HG02763 (cell line): ENCODE measurements around the gene SUPT3H.
A peak's percentile ranks its signal among the peaks of the same experiment; 100 is the strongest.

ENCODE experiments used
- ATAC-seq: cut with Tn5 transposase; IDR thresholded peaks from one replicate; pipeline ENCODE4 v1.9.1; 2021; ENCODE audit warnings: mild to moderate bottlenecking, moderate library complexity; ENCODE audit not compliant: unreplicated experiment

Gene SUPT3H

GRCh38 chr6:44855562-44856411 lies 521.9 kb downstream of the SUPT3H start:
- ATAC-seq: no peak

- no peak for ATAC-seq
Measured at GRCh38 chr6:44854712-44855443, 522.9 kb downstream of the SUPT3H start.

GRCh38 chr6:44851176-44851575 lies 526.6 kb downstream of the SUPT3H start:
- ATAC-seq: no peak

- no peak for ATAC-seq
Measured at GRCh38 chr6:44850312-44850711, 527.4 kb downstream of the SUPT3H start.

GRCh38 chr6:44849806-44850205 lies 527.9 kb downstream of the SUPT3H start:
- no peak for ATAC-seq

GRCh38 chr6:44843734-44844133 lies 534.0 kb downstream of the SUPT3H start:
- ATAC-seq: no peak

- no peak for ATAC-seq
Measured at GRCh38 chr6:44842616-44843015, 535.1 kb downstream of the SUPT3H start.

- no peak for ATAC-seq
Measured at GRCh38 chr6:44841829-44842228, 535.9 kb downstream of the SUPT3H start.

- ATAC-seq: no peak
Measured at GRCh38 chr6:44837741-44838140, 540.0 kb downstream of the SUPT3H start.

- no peak for ATAC-seq
Measured at GRCh38 chr6:44837255-44837654, 540.5 kb downstream of the SUPT3H start.

- ATAC-seq: peak; percentile 59
Measured at GRCh38 chr6:44833248-44833647, 544.5 kb downstream of the SUPT3H start.

- no peak for ATAC-seq
Measured at GRCh38 chr6:44831002-44831610, 546.6 kb downstream of the SUPT3H start.

- ATAC-seq: no peak
Measured at GRCh38 chr6:44829836-44830235, 547.9 kb downstream of the SUPT3H start.

GRCh38 chr6:44828780-44829179 lies 549.0 kb downstream of the SUPT3H start:
- ATAC-seq: no peak

- ATAC-seq: no peak
Measured at GRCh38 chr6:44826025-44826676, 551.6 kb downstream of the SUPT3H start.

GRCh38 chr6:44825273-44825672 lies 552.5 kb downstream of the SUPT3H start:
- no peak for ATAC-seq

- no peak for ATAC-seq
Measured at GRCh38 chr6:44824567-44824966, 553.2 kb downstream of the SUPT3H start.

GRCh38 chr6:44820759-44821158 lies 557.0 kb downstream of the SUPT3H start:
- no peak for ATAC-seq

GRCh38 chr6:44820321-44820720 lies 557.4 kb downstream of the SUPT3H start:
- no peak for ATAC-seq

GRCh38 chr6:44811456-44811855 lies 566.3 kb downstream of the SUPT3H start:
- no peak for ATAC-seq

GRCh38 chr6:44809258-44809657 lies 568.5 kb downstream of the SUPT3H start:
- no peak for ATAC-seq
